HEK293 (cell line): ENCODE data around the gene HIGD2A.
A peak's percentile ranks its signal among the peaks of the same experiment; 100 is the strongest.

Source experiments
- CTCF ChIA-PET: fragments of 350-600 bp; formaldehyde crosslinking; extraction: SDS; loops from one replicate; lab custom pipeline; 2021; ENCODE audit warnings: antibody characterized with exemption; lab: Yijun Ruan, JAX
- POLR2A ChIA-PET: fragments of 300-600 bp; formaldehyde crosslinking; extraction: SDS; loops from one replicate; lab custom pipeline; 2020; ENCODE audit warnings: antibody characterized with exemption, inconsistent platforms; lab: Yijun Ruan, JAX
- H3K27ac ChIP-seq: fragments of 200-500 bp; sonication (Bioruptor generic); 2 replicates; pipeline ENCODE4 v1.5.1; 2014; ENCODE audit warnings: low read depth, low read length, control low read depth, inconsistent platforms; ENCODE audit errors: extremely low read depth
- H3K36me3 ChIP-seq, 2 experiments: fragments of 200-500 bp in 1 of 2; sonication (Bioruptor generic) in 1 of 2; 1 replicate in 1 of 2; 2 replicates in 1 of 2; pipeline ENCODE4 v1.5.1; 2014 to 2017; ENCODE audit warnings: inconsistent platforms in 2 of 2, low read length in 2 of 2; ENCODE audit not compliant: control insufficient read depth in 2 of 2, insufficient read depth in 1 of 2
- H3K4me1 ChIP-seq: fragments of 200-500 bp; sonication (Bioruptor generic); 2 replicates; pipeline ENCODE4 v1.5.1; 2014; ENCODE audit warnings: mild to moderate bottlenecking, low read length, inconsistent platforms; ENCODE audit not compliant: control insufficient read depth, insufficient read depth
- H3K4me3 ChIP-seq: 2 replicates; pipeline ENCODE4 v1.5.1; 2011; ENCODE audit warnings: low read depth, mild to moderate bottlenecking, control low read depth, low read length, moderate library complexity
- H3K9me3 ChIP-seq: fragments of 200-500 bp; sonication (Bioruptor generic); 2 replicates; pipeline ENCODE4 v1.5.1; 2014; ENCODE audit warnings: low read depth, low read length, inconsistent platforms; ENCODE audit not compliant: control insufficient read depth, insufficient read depth
- EGR2 ChIP-seq: fragments of 450-650 bp; formaldehyde crosslinking; IDR thresholded peaks from 2 replicates; pipeline ENCODE4 v1.5.1; 2016; ENCODE audit warnings: low read depth, missing biosample characterization, missing genetic modification characterization
- HOXC10 ChIP-seq: sonication (generic); formaldehyde crosslinking; IDR thresholded peaks from 2 replicates; pipeline ENCODE4 v1.8.1; 2023; ENCODE audit warnings: mild to moderate bottlenecking, missing genetic modification reagents
- IKZF3 ChIP-seq: fragments of 450-650 bp; IDR thresholded peaks from 2 replicates; pipeline ENCODE4 v1.5.0; 2018; ENCODE audit warnings: missing biosample characterization, mild to moderate bottlenecking, missing genetic modification characterization, moderate library complexity
- KLF1 ChIP-seq: fragments of 450-650 bp; formaldehyde crosslinking; IDR thresholded peaks from 2 replicates; pipeline ENCODE4 v1.5.1; 2016; ENCODE audit warnings: missing biosample characterization, missing genetic modification characterization
- KLF17 ChIP-seq: fragments of 450-650 bp; formaldehyde crosslinking; IDR thresholded peaks from 2 replicates; pipeline ENCODE4 v1.5.1; 2016; ENCODE audit warnings: missing biosample characterization, missing genetic modification characterization
- MEIS1 ChIP-seq: sonication (generic); formaldehyde crosslinking; IDR thresholded peaks from 2 replicates; pipeline ENCODE4 v1.8.1; 2022; ENCODE audit warnings: missing genetic modification reagents, mild to moderate bottlenecking, borderline replicate concordance
- PATZ1 ChIP-seq: fragments of 450-650 bp; formaldehyde crosslinking; IDR thresholded peaks from 2 replicates; pipeline ENCODE4 v1.5.1; 2016; ENCODE audit warnings: missing biosample characterization, missing genetic modification characterization
- PRDM1 ChIP-seq: fragments of 450-650 bp; formaldehyde crosslinking; IDR thresholded peaks from 2 replicates; pipeline ENCODE4; 2016; ENCODE audit warnings: missing biosample characterization, missing genetic modification characterization
- ZBTB17 ChIP-seq: fragments of 450-650 bp; formaldehyde crosslinking; IDR thresholded peaks from 2 replicates; pipeline ENCODE4 v1.5.1; 2016; ENCODE audit warnings: missing biosample characterization, missing genetic modification characterization
- ZFHX2 ChIP-seq: fragments of 450-650 bp; formaldehyde crosslinking; conservative IDR thresholded peaks from 2 replicates; pipeline ENCODE4 v1.5.1; 2016; ENCODE audit warnings: missing biosample characterization, missing genetic modification characterization
- ZIC2 ChIP-seq: fragments of 450-650 bp; formaldehyde crosslinking; IDR thresholded peaks from 2 replicates; pipeline ENCODE4 v1.5.1; 2016; ENCODE audit warnings: missing biosample characterization, missing genetic modification characterization
- ZNF10 ChIP-seq: fragments of 450-650 bp; formaldehyde crosslinking; IDR thresholded peaks from 2 replicates; pipeline ENCODE4 v1.5.1; 2017; ENCODE audit warnings: missing biosample characterization, missing genetic modification characterization
- ZNF175 ChIP-seq: fragments of 450-650 bp; formaldehyde crosslinking; IDR thresholded peaks from 2 replicates; pipeline ENCODE4 v1.5.1; 2016; ENCODE audit warnings: missing biosample characterization, missing genetic modification characterization
- ZNF23 ChIP-seq: fragments of 450-650 bp; formaldehyde crosslinking; IDR thresholded peaks from 2 replicates; pipeline ENCODE4 v1.5.1; 2016; ENCODE audit warnings: missing biosample characterization, missing genetic modification characterization, borderline replicate concordance
- ZNF239 ChIP-seq: fragments of 450-650 bp; formaldehyde crosslinking; IDR thresholded peaks from 2 replicates; pipeline ENCODE4 v1.5.1; 2016; ENCODE audit warnings: missing biosample characterization, missing genetic modification characterization
- ZNF280D ChIP-seq: fragments of 450-650 bp; formaldehyde crosslinking; IDR thresholded peaks from 2 replicates; pipeline ENCODE4 v1.5.1; 2016; ENCODE audit warnings: missing biosample characterization, missing genetic modification characterization
- ZNF292 ChIP-seq: fragments of 450-650 bp; formaldehyde crosslinking; IDR thresholded peaks from 2 replicates; pipeline ENCODE4 v1.5.1; 2016; ENCODE audit warnings: low read depth, missing biosample characterization, missing genetic modification characterization, borderline replicate concordance
- ZNF501 ChIP-seq: fragments of 450-650 bp; formaldehyde crosslinking; IDR thresholded peaks from 2 replicates; pipeline ENCODE4 v1.5.1; 2016; ENCODE audit warnings: missing biosample characterization, missing genetic modification characterization
- ZNF530 ChIP-seq: fragments of 450-650 bp; formaldehyde crosslinking; IDR thresholded peaks from 2 replicates; pipeline ENCODE4 v1.5.1; 2016; ENCODE audit warnings: low read depth, missing biosample characterization, missing genetic modification characterization
- ZNF549 ChIP-seq: fragments of 450-650 bp; IDR thresholded peaks from 2 replicates; pipeline ENCODE4 v1.5.1; 2018; ENCODE audit warnings: missing biosample characterization, missing genetic modification characterization, mild to moderate bottlenecking, inconsistent platforms, moderate library complexity
- ZNF560 ChIP-seq: fragments of 450-650 bp; formaldehyde crosslinking; IDR thresholded peaks from 2 replicates; pipeline ENCODE4 v1.5.1; 2017; ENCODE audit warnings: missing biosample characterization, missing genetic modification characterization, borderline replicate concordance
- ZNF610 ChIP-seq: fragments of 450-650 bp; formaldehyde crosslinking; IDR thresholded peaks from 2 replicates; pipeline ENCODE4 v1.5.1; 2016; ENCODE audit warnings: missing biosample characterization, missing genetic modification characterization, borderline replicate concordance
- ZNF670 ChIP-seq: fragments of 450-650 bp; formaldehyde crosslinking; IDR thresholded peaks from 2 replicates; pipeline ENCODE4 v1.5.1; 2016; ENCODE audit warnings: missing biosample characterization, missing genetic modification characterization, low read depth

Gene HIGD2A

GRCh38 chr5:176392526-176392925, 4.0 kb downstream of the HIGD2A start (continued):
- TF ChIP-seq ZNF280D (tag by site-specific recombination) (no peak), MEIS1 (CRISPR knock-in tag) (no peak), ZNF292 (tag by site-specific recombination) (no peak), ZIC2 (no peak)
- TF ChIP-seq, all 188 proteins: peak for 0

GRCh38 chr5:176394096-176394495, 5.5 kb downstream of the HIGD2A start:
- no peak for TF ChIP-seq ZNF530 (tag by site-specific recombination)
- TF ChIP-seq, all 188 proteins: peak for 0
- POLR2A ChIA-PET: interaction anchor here (1.0 to 1.3 kb wide), 2 partner anchors 11 to 32 kb away, joined by 3 to 4 read pairs; partner anchors contain the start of gene KIAA1191
- Histone ChIP-seq H3K9me3 (no peaks in the 10 kb centered on the region), H3K27ac (no peak overlapping the region), H3K36me3 (peaks cover 0 to 52% of the 10 kb centered on the region in 2 experiments; a peak in 2 of 3 replicates), H3K4me3 (no peak overlapping the region), H3K4me1 (0 out of 2 replicates have a peak, but pooled peaks cover 3% of the 10 kb centered on the region)
- CTCF ChIA-PET: interaction anchor here (0.6 to 1.4 kb wide), 2 partner anchors 15 to 54 kb away, joined by 3 to 5 read pairs; no protein-coding TSS in a partner anchor

- TF ChIP-seq ZBTB17 (tag by site-specific recombination) (peak; percentile 33; the same call in 1 of the 2 replicates), ZNF549 (no peak), ZNF670 (tag by site-specific recombination) (no peak), EGR2 (tag by site-specific recombination) (peak; percentile 55), ZFHX2 (tag by site-specific recombination) (no peak)
- 0 out of 2 replicates have a peak, but pooled peaks cover 3% of the 10 kb centered on the region for H3K4me1 ChIP-seq
- no peak overlapping the region for H3K27ac ChIP-seq
- ChIA-PET POLR2A (interaction anchor here (0.6 to 1.0 kb wide), 3 partner anchors 10 to 626 kb away, joined by 3 to 6 read pairs (median 4); no protein-coding TSS in a partner anchor), CTCF (interaction anchor here (1.4 kb wide), 1 partner anchor 53 kb away, joined by 5 read pairs; no protein-coding TSS in a partner anchor)
- H3K4me3 ChIP-seq: no peak overlapping the region
- no peaks in the 10 kb centered on the region for H3K9me3 ChIP-seq
- H3K36me3 ChIP-seq: peaks cover 0 to 52% of the 10 kb centered on the region in 2 experiments; a peak in 2 of 3 replicates
Observed at GRCh38 chr5:176394881-176395675, 6.5 kb downstream of the HIGD2A start.

- H3K4me1 ChIP-seq: 0 out of 2 replicates have a peak, but pooled peaks cover 3% of the 10 kb centered on the region
- ChIA-PET CTCF (no interaction called here), POLR2A (no interaction called here)
- H3K27ac ChIP-seq: no peak overlapping the region
- peaks cover 0 to 40% of the 10 kb centered on the region in 2 experiments; a peak in 2 of 3 replicates for H3K36me3 ChIP-seq
- no peak overlapping the region for H3K4me3 ChIP-seq
- no peaks in the 10 kb centered on the region for H3K9me3 ChIP-seq
- TF ChIP-seq HOXC10: no peak
- TF ChIP-seq ZNF560 (tag by site-specific recombination): no peak
- no peak for TF ChIP-seq ZNF23 (tag by site-specific recombination)
- no peak for TF ChIP-seq ZNF239
- TF ChIP-seq ZNF501 (tag by site-specific recombination): no peak
- no peak for TF ChIP-seq KLF17 (tag by site-specific recombination)
- no peak for TF ChIP-seq KLF1 (tag by site-specific recombination)
- TF ChIP-seq ZNF10 (tag by site-specific recombination): no peak
- TF ChIP-seq ZNF175 (tag by site-specific recombination): no peak
- TF ChIP-seq IKZF3 (tag by site-specific recombination): no peak
- no peak for TF ChIP-seq ZNF610 (tag by site-specific recombination)
- TF ChIP-seq PATZ1 (tag by site-specific recombination): peak; percentile 49; the same call in 1 of the 2 replicates
- peak; percentile 93 for TF ChIP-seq PRDM1 (tag by site-specific recombination)
Observed at GRCh38 chr5:176396330-176396729, 7.8 kb downstream of the HIGD2A start.
